Prostate gland (tissue), 2 donors: ENCODE data around the gene PPP1R17. TPM values are rescaled to one million over a fixed set of nuclear protein-coding genes. Genes with fewer than 3 reads are reported as not detected.

Experiments
- DNase-seq: peaks from one replicate; pipeline ENCODE4 v3.0.0-alpha.2; 2019; ENCODE audit warnings: low spot score
- H3K27ac ChIP-seq, 2 donors: fragments of 200-600 bp; sonication (generic); 2 replicates each; pipeline ENCODE4 v1.5.1; 2017 to 2019
- H3K27me3 ChIP-seq: fragments of 200-600 bp; sonication (generic); replicated peaks from 2 replicates; pipeline ENCODE4 v1.5.1; 2019; ENCODE audit not compliant: insufficient read depth
- H3K36me3 ChIP-seq, 2 donors: fragments of 200-600 bp; sonication (generic); 1 replicate in 1 of 2; 2 replicates in 1 of 2; pipeline versions ENCODE4 v1.5.1 to v1.8.1; 2017 to 2019
- H3K4me1 ChIP-seq: fragments of 200-600 bp; sonication (generic); replicated peaks from 2 replicates; pipeline ENCODE4 v1.5.1; 2019
- H3K4me3 ChIP-seq, 2 donors: fragments of 200-600 bp; sonication (generic); 2 replicates each; pipeline ENCODE4 v1.5.1; 2017 to 2019
- H3K9me3 ChIP-seq: fragments of 200-600 bp; sonication (generic); 2 replicates; pipeline ENCODE4 v1.5.1; 2017
- CTCF ChIP-seq, 4 experiments: fragments of 200-600 bp in 2 of 4; fragments of 450-650 bp in 2 of 4; sonication (generic) in 2 of 4; IDR thresholded peaks; 1 replicate in 3 of 4; 2 replicates in 1 of 4; pipeline ENCODE4 v1.5.1; 2016 to 2019; ENCODE audit warnings: antibody characterized with exemption in 4 of 4, mild to moderate bottlenecking in 2 of 4, moderate library complexity in 2 of 4
- POLR2A ChIP-seq: fragments of 450-650 bp; IDR thresholded peaks from one replicate; pipeline ENCODE4 v1.6.1; 2016; ENCODE audit warnings: antibody characterized with exemption, mild to moderate bottlenecking
- POLR2AphosphoS5 ChIP-seq: sonication (generic); formaldehyde crosslinking; IDR thresholded peaks from one replicate; pipeline ENCODE4 v1.6.1; 2017; ENCODE audit warnings: antibody characterized with exemption
- WGBS: methylation state at CpG from one replicate; pipeline ENCODE4 v1.1.5; 2018; 5-methylcytosine and 5-hydroxymethylcytosine counted together
- intact Hi-C: fragments of 100-400 bp; cut with DNase I; formaldehyde crosslinking; loops from one replicate; pipeline ENCODE4 v1.14.2; 2022
- total RNA-seq, 2 donors: library from RNA; depleted of rRNA; stranded (reverse); fragments of >200 nt; gene quantifications; one replicate each; pipeline ENCODE4 v1.1.0, GENCODE V29; 2016

The PPP1R17 gene
- total RNA-seq, 2 donors from 2014 or later, result not detected

GRCh38 chr7:31729195-31729804 lies 42.3 kb downstream of the PPP1R17 start:
- no peak overlapping the region for H3K4me3 ChIP-seq
- H3K36me3 ChIP-seq, result no peaks in the 10 kb centered on the region
- H3K27me3 ChIP-seq, result no peaks in the 10 kb centered on the region
- 38% methylated on average over 3 of the region's 3 CpGs for WGBS
- no peak overlapping the region for H3K27ac ChIP-seq
- intact Hi-C loops, result no loop called here
- H3K9me3 ChIP-seq, result no peaks in the 10 kb centered on the region
- DNase-seq, result no peak
- TF ChIP-seq POLR2A (no peak), POLR2AphosphoS5 (no peak)
- H3K4me1 ChIP-seq, result no peaks in the 10 kb centered on the region

- H3K9me3 ChIP-seq, result no peaks in the 10 kb centered on the region
- no peaks in the 10 kb centered on the region for H3K27me3 ChIP-seq
- H3K4me1 ChIP-seq, result no peaks in the 10 kb centered on the region
- no peaks in the 10 kb centered on the region for H3K36me3 ChIP-seq
- no peak overlapping the region for H3K27ac ChIP-seq
- H3K4me3 ChIP-seq, result no peak overlapping the region
- no peak for DNase-seq
- 59% methylated on average over 5 of the region's 5 CpGs for WGBS
- TF ChIP-seq POLR2AphosphoS5 (no peak), POLR2A (no peak), CTCF (IDR thresholded peaks at IDR 0.05) (no peak)
- intact Hi-C loops, result loop anchor here (10.0 kb wide), 1 partner anchor 610 kb away; no protein-coding TSS in a partner anchor
These were observed 47.4 kb downstream of the PPP1R17 start for GRCh38 chr7:31734456-31734855.

GRCh38 chr7:31735991-31736982 lies 49.3 kb downstream of the PPP1R17 start:
- TF ChIP-seq CTCF (IDR thresholded peaks at IDR 0.05), result peak; percentile 61 to 84 (median 76)
- TF ChIP-seq POLR2AphosphoS5, result peak; percentile 3
- no peak for TF ChIP-seq POLR2A
- no peaks in the 10 kb centered on the region for H3K36me3 ChIP-seq
- H3K4me1 ChIP-seq, result no peaks in the 10 kb centered on the region
- 50% methylated on average over 11 of the region's 11 CpGs for WGBS
- H3K9me3 ChIP-seq, result no peaks in the 10 kb centered on the region
- intact Hi-C loops, result loop anchor here (10.0 kb wide), 1 partner anchor 611 kb away; no protein-coding TSS in a partner anchor
- H3K4me3 ChIP-seq, result no peak overlapping the region
- DNase-seq, result peak; percentile 50
- H3K27me3 ChIP-seq, result no peaks in the 10 kb centered on the region
- H3K27ac ChIP-seq, result no peak overlapping the region

GRCh38 chr7:31741852-31742251 lies 54.8 kb downstream of the PPP1R17 start:
- no peaks in the 10 kb centered on the region for H3K36me3 ChIP-seq
- 59% methylated on average over 4 of the region's 4 CpGs for WGBS
- TF ChIP-seq POLR2A (no peak), CTCF (IDR thresholded peaks at IDR 0.05) (no peak), POLR2AphosphoS5 (no peak)
- intact Hi-C loops, result no loop called here
- no peaks in the 10 kb centered on the region for H3K4me1 ChIP-seq
- H3K9me3 ChIP-seq, result no peaks in the 10 kb centered on the region
- no peaks in the 10 kb centered on the region for H3K27me3 ChIP-seq
- no peak overlapping the region for H3K4me3 ChIP-seq
- no peak for DNase-seq
- H3K27ac ChIP-seq, result no peak overlapping the region

GRCh38 chr7:31744294-31744874 lies 57.4 kb downstream of the PPP1R17 start:
- peak; percentile 62 for DNase-seq
- WGBS, result 2% methylated on average over 4 of the region's 4 CpGs
- TF ChIP-seq POLR2AphosphoS5, result peak; percentile 20
- no peak for TF ChIP-seq POLR2A
- peak; percentile 34 to 89 (median 84) for TF ChIP-seq CTCF (IDR thresholded peaks at IDR 0.05)
- Histone ChIP-seq H3K27ac (no peak overlapping the region), H3K4me3 (no peak overlapping the region), H3K9me3 (no peaks in the 10 kb centered on the region), H3K36me3 (no peaks in the 10 kb centered on the region), H3K4me1 (no peaks in the 10 kb centered on the region), H3K27me3 (no peaks in the 10 kb centered on the region)
- intact Hi-C loops, result loop anchor here (2.0 kb wide), 1 partner anchor 460 kb away; no protein-coding TSS in a partner anchor
